Activated T-cell treated with anti-CD3 and anti-CD28 coated beads for 24 hours (primary cell): ENCODE data around the gene POLL.

ENCODE experiments used
- DNase-seq: peaks from one replicate; pipeline ENCODE4 v3.0.0-alpha.2; 2020; ENCODE audit warnings: low read depth

The POLL gene

GRCh38 chr10:101560298-101561067 lies 27.6 kb downstream of the POLL start:
- no peak for DNase-seq

GRCh38 chr10:101559596-101560297 lies 28.3 kb downstream of the POLL start:
- no peak for DNase-seq

GRCh38 chr10:101558671-101559595 lies 29.1 kb downstream of the POLL start:
- no peak for DNase-seq

GRCh38 chr10:101558204-101558603 lies 29.9 kb downstream of the POLL start:
- DNase-seq: no peak

GRCh38 chr10:101557541-101557940 lies 30.5 kb downstream of the POLL start:
- no peak for DNase-seq

GRCh38 chr10:101552442-101552841 lies 35.6 kb downstream of the POLL start:
- DNase-seq: no peak

- DNase-seq: no peak
These were observed 37.1 kb downstream of the POLL start for GRCh38 chr10:101550965-101551364.

- DNase-seq: no peak
These were observed 42.2 kb downstream of the POLL start for GRCh38 chr10:101545898-101546297.

- DNase-seq: no peak
These were observed 49.6 kb downstream of the POLL start for GRCh38 chr10:101538446-101538845.

- no peak for DNase-seq
These were observed 51.3 kb downstream of the POLL start for GRCh38 chr10:101536800-101537199.

GRCh38 chr10:101535949-101536348 lies 52.1 kb downstream of the POLL start:
- no peak for DNase-seq

- no peak for DNase-seq
These were observed 58.1 kb downstream of the POLL start for GRCh38 chr10:101529725-101530553.

- DNase-seq: no peak
These were observed 58.9 kb downstream of the POLL start for GRCh38 chr10:101529207-101529606.
